UCSD-AML1 (cell line): Measurements from ENCODE around the gene CES2.
"Not testable (repeated sequence)": the region's sequence is repeated elsewhere in the genome, so short reads cannot be mapped to it uniquely, and the experiment has no call there.

ENCODE experiments used
- DNase-seq: peaks from one replicate; lab custom pipeline; 2025; ENCODE audit not compliant: unreplicated experiment; lab: John Stamatoyannopoulos, UW

The CES2 gene

DNA sequence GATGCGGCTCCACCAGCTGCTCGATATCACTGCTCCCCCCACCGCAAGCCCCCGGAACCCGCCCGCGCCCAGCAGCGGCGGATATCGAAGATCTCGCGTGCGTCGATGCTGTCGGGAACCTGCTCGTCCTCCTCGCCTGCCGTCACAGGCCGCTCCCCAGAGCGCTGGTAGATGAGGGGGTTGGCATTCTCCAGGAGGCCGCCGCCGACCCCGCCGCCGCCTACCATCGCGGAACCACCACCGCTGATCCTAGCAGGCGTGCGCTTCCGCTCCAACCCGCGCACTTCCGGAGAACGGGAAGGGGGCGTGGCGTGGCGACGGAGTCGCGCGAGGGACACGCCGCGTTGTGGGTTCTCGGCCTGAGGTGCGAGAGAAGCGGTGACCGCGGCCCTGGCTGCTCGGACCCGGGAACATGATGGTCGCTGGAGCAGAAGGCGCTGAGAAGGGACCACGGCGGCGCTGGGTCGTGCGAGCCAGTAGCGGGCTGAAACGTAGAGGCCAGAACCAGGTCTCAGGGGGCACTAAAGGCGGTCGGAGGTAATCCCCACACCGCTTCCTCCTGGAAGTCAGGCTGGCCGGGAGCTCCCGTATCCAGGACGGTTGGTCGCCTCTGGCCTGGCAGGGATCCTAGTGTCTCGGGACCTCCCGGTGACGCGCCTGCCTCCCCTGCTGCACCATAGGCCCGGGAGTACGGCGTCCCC lies 1.0 kb upstream of the CES2 start, which contains the start of gene CIAO2B:
Gene CIAO2B, minus strand, starts transcription at position 265 of the 701 bp plus-strand sequence. Its CDS starts 38 bp downstream, at position 227.
- peak; percentile 91 for DNase-seq

GRCh38 chr16:66934839-66935313 lies 440 bp upstream of the CES2 start:
- not testable (repeated sequence) for DNase-seq

- DNase-seq = no peak
These were observed 1.1 kb downstream of the CES2 start for GRCh38 chr16:66936462-66936861.

DNA sequence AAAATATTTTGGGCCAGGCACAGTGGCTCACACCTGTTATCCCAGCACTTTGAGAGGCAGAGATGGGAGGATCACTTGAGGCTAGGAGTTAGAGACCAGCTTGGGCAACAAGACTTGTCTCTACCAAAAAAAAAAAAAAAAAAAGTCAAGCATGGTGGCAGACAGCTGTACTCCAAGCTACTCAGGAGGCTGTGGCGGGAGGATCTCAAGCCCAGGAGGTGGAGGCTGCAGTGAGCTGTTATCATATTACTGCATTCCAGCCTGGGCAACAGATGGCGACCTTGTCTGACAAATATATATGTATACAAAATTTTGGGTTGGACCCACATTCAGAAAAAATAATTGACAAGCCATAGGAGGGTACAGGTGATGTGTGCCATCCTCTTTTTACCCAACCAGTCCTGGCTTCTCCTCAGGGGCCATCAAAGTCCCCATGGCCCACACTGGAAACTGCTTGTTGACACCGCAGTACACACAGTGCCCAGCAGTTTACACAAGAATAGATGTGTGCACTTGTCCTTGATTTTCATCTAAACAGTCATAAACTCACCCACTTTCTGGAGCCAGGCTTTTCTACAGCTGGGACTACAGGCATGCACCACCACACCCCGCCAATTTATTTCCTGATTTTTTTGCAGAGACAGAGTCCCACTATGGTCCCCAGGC lies 1.7 kb downstream of the CES2 start:
- DNase-seq = no peak

DNA sequence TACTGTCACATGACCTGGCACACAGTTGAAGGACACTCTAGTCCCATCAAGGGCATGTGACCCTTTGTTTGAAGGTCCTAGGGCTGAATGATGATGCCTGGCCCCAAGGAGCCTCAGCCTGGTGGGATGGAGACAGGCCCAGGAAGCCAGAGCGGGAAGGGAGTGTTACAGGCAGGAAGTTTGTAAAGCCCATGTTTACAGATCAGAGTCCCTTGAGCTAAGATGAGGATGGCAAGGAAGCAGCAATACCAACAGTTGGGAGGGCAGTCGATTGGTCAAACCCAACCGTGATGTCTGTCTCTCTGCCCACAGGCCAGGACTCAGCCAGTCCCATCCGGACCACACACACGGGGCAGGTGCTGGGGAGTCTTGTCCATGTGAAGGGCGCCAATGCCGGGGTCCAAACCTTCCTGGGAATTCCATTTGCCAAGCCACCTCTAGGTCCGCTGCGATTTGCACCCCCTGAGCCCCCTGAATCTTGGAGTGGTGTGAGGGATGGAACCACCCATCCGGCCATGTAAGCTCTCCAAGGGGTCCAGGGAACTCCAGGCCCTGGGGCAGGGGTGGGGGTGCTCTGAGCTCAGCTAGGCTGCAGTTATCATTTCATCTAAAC lies 2.5 kb downstream of the CES2 start:
- no peak for DNase-seq

DNA sequence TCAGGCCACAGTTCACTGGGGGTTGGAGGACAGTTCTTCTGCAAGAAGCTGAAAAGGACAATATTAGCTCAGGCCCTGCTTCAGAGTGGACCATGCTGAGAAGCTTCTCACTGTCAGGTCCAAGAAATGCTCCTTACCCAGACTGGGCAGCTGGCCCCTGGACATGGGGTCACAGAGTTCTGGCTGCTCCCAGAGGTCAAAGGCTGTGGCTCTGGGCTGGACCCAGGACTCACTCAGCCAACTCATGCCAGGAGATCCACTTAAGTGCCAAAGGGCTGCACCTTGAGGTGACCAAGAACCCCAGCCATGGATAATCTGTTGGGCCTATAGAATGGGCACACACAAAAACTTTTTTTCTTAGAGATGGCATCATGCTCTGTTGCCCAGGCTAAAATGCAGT lies 4.0 kb downstream of the CES2 start:
- DNase-seq = no peak

DNA sequence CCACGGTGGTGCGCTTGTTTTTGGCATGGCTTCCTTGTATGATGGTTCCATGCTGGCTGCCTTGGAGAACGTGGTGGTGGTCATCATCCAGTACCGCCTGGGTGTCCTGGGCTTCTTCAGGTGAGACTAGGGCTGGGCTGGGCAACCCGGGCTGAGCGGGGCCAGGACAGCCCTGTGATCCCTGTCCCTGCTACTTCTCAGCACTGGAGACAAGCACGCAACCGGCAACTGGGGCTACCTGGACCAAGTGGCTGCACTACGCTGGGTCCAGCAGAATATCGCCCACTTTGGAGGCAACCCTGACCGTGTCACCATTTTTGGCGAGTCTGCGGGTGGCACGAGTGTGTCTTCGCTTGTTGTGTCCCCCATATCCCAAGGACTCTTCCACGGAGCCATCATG lies 4.9 kb downstream of the CES2 start:
- no peak for DNase-seq

DNA sequence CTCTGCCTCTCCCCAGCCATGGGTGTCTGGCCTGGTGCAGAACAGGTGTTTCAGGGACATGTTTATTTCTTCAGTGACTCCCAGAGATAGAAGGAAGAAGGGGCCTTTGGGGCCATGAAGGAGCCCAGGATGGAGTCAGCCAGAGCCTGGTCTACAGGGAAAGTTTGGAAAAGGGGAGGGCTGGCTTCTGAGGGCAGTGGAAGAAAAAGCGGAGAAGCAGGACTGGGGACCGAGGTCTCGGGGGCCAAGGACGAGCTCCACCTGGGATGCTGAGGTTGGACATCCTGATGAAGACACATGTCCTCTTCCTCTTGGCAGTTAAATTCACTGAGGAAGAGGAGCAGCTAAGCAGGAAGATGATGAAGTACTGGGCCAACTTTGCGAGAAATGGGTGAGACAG lies 7.7 kb downstream of the CES2 start:
- DNase-seq = no peak

- DNase-seq = no peak
These were observed 8.2 kb downstream of the CES2 start for GRCh38 chr16:66943426-66944053.

DNA sequence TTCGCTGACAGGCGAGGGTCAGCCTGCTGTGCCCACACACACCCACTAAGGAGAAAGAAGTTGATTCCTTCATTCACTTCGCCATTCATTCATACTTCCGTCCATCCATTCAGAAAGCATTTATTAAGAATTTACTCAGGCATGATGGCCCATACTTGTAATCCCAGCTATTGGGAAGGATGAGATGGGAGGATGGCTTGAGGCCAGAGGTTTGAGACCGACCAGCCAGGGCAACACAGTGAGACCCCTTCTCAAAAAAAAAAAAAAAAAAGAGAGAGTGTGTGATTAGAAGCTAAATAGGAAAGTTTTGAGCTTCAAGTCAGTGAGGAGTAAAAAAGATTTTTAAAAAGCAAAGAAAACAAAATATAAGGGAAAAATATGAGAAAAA lies 8.7 kb downstream of the CES2 start:
- DNase-seq = no peak

- DNase-seq = not testable (repeated sequence)
These were observed 9.7 kb downstream of the CES2 start for GRCh38 chr16:66944971-66945370.

- no peak for DNase-seq
These were observed 10.6 kb downstream of the CES2 start for GRCh38 chr16:66945939-66946338.

DNA sequence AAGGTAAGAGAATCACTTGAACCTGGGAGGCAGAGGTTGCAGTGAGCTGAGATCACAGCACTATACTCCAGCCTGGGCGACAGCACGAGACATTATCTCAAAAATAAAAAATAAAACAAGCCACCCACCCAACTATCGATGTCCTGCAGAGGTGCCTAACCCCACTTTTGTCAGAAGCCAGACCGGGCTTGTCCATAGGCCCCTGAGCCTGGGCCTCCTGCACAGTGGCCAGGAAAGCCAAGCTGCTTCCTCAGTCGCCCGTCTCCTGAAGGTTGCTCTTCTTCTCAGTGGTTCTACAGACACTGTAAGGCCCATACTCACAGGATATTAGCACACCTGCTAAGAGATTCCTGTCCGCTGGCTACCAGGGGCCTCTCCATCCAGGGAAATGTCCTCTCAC lies 11.2 kb downstream of the CES2 start:
- no peak for DNase-seq

- no peak for DNase-seq
These were observed 11.6 kb downstream of the CES2 start for GRCh38 chr16:66946974-66947301.

- peak; percentile 74 for DNase-seq
These were observed 12.2 kb downstream of the CES2 start for GRCh38 chr16:66947302-66948065.

DNA sequence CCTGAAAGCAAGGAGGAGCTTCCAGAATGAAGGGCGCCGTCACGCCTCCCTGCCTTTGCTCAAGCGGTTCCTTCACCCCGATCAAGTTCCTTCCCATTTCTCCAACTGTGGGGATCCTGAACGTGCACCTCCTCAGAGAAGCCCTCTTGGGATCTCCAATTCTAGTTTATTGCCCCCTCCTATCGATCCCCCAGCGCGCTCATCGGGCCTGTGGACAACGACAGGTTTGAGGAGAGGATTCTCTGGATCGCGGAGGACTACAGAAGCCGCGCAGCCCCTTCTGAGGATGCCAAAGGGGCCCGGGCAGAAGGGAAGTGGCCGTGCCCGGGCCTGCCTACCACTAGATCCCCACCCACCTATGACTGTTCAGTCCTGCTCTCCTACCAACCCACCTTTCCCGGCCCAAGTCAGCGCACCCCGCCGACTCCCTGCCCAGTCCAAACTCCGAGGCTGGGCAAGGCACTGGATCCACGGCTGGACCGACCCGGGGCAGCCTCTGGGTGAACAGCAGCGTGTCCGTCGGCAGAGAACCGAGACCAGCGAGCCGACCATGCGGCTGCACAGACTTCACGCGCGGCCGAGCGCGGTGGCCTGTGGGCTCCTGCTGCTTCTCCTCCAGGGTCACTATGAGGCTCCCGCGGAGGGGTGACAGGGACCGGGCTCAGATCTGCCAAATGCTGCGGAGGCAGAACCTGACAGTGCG lies 13.0 kb downstream of the CES2 start:
- DNase-seq = no peak

DNA sequence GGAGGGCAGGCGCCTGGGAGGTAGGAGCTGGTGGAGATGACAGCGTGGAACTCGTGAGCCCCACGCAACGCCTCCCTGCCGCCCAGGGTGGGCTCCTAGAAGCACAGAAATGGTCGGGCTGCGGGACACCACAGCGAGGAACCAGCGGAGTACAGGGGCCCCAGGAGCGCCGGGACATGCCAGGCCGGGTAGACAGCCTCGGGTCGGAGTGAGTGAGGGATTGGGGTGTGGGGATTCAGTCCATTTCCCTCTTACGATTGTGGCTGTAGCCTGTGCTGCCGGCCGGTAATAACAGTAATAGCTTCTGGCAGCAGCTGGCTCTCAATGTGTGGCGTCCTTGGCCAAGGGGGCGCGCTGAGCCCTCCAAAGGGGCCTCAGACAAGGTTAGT lies 13.5 kb downstream of the CES2 start:
- DNase-seq = no peak

GRCh38 chr16:66949472-66949871 lies 14.2 kb downstream of the CES2 start:
- DNase-seq = no peak

GRCh38 chr16:66950437-66950836 lies 15.1 kb downstream of the CES2 start:
- DNase-seq = no peak

DNA sequence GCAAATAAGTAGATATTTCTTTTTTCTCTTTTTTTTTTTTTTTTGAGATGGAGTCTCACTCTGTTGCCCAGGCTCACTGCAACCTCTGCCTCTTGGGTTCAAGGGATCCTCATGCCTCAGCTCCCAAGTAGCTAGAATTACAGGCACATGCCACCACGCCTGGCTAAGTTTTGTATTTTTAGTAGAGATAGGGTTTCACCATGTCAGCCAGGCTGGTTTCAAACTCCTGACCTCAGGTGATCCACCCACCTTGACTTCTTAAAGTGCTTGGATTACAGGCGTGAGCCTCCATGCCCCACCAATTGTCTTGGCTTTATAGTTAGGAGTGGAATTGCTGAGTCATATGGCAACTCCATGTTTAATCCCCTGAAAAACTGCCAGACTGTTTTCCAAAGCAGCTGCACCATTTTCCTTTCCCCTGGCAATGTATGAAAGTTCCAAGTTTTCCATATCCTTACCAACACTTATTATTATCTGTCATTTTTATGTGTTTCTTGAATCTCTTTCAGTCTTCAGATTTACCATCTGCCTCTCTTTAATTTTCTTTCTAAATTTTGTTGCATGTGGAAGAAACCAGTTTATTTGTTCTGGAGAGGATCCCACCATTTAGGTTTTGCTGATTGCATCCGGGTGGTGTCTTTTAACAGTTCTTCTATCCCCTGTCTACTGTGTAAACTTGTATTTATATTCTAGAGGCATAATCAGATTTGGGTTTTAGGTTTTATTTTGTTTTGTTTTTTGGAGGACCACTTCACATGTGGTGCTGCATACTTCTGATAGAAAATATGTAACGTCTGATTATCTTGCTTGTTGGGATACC lies 15.9 kb downstream of the CES2 start:
- DNase-seq = no peak
